ENCODE results near the gene KHDRBS2.

The KHDRBS2 gene

GRCh38 chr6:61682562-61682961 is 603.5 kb downstream of the KHDRBS2 start:
- no peak for DNase-seq (ENCODE audit: extremely low spot score)
- POLR2A ChIA-PET, result no interaction called here
- TF ChIP-seq L3MBTL2 (conservative IDR thresholded peaks at IDR 0.05), result no peak
- no peak for TF ChIP-seq TARDBP (IDR thresholded peaks at IDR 0.05)
- TF ChIP-seq ELF4 (IDR thresholded peaks at IDR 0.05), result no peak
- no peak for TF ChIP-seq HDGF (IDR thresholded peaks at IDR 0.05; ENCODE audit: borderline replicate concordance)
- no peak for TF ChIP-seq FOXM1 (IDR thresholded peaks at IDR 0.05; ENCODE audit: borderline replicate concordance)
- no peak for TF ChIP-seq NFRKB (IDR thresholded peaks at IDR 0.05)
- TF ChIP-seq SUZ12 (IDR thresholded peaks at IDR 0.05), result no peak
- CTCF ChIA-PET, result no interaction called here

- CTCF ChIA-PET, result no interaction called here
- TF ChIP-seq FOXA1 (IDR thresholded peaks at IDR 0.05) (no peak), CTBP1 (IDR thresholded peaks at IDR 0.05; ENCODE audit: borderline replicate concordance) (no peak), ARNT (IDR thresholded peaks at IDR 0.05) (no peak), ZNF384 (IDR thresholded peaks at IDR 0.05) (no peak), LEF1 (IDR thresholded peaks at IDR 0.05; ENCODE audit: borderline replicate concordance) (no peak), FOXK2 (IDR thresholded peaks at IDR 0.05) (no peak), ELF4 (IDR thresholded peaks at IDR 0.05) (no peak), SUZ12 (IDR thresholded peaks at IDR 0.05) (no peak), TARDBP (IDR thresholded peaks at IDR 0.05) (no peak), L3MBTL2 (conservative IDR thresholded peaks at IDR 0.05) (no peak), PKNOX1 (IDR thresholded peaks at IDR 0.05) (no peak), BHLHE40 (IDR thresholded peaks at IDR 0.05; ENCODE audit: borderline replicate concordance) (no peak), HDGF (IDR thresholded peaks at IDR 0.05; ENCODE audit: borderline replicate concordance) (no peak)
- DNase-seq (ENCODE audit: extremely low spot score), result no peak
- POLR2A ChIA-PET, result no interaction called here
Measured at GRCh38 chr6:61679625-61680024, 606.4 kb downstream of the KHDRBS2 start.

- TF ChIP-seq HDGF (IDR thresholded peaks at IDR 0.05; ENCODE audit: borderline replicate concordance) (no peak), L3MBTL2 (conservative IDR thresholded peaks at IDR 0.05) (no peak), FOXM1 (IDR thresholded peaks at IDR 0.05; ENCODE audit: borderline replicate concordance) (no peak)
- ChIA-PET CTCF (no interaction called here), POLR2A (no interaction called here)
- DNase-seq (ENCODE audit: extremely low spot score), result no peak
Measured at GRCh38 chr6:61675734-61676133, 610.3 kb downstream of the KHDRBS2 start.

- no peak for DNase-seq (ENCODE audit: extremely low spot score)
- ChIA-PET CTCF (no interaction called here), POLR2A (no interaction called here)
- TF ChIP-seq L3MBTL2 (conservative IDR thresholded peaks at IDR 0.05), result no peak
- TF ChIP-seq TARDBP (IDR thresholded peaks at IDR 0.05), result no peak
- no peak for TF ChIP-seq CTBP1 (IDR thresholded peaks at IDR 0.05; ENCODE audit: borderline replicate concordance)
- TF ChIP-seq BHLHE40 (IDR thresholded peaks at IDR 0.05; ENCODE audit: borderline replicate concordance), result no peak
- TF ChIP-seq ELF4 (IDR thresholded peaks at IDR 0.05), result no peak
- no peak for TF ChIP-seq LEF1 (IDR thresholded peaks at IDR 0.05; ENCODE audit: borderline replicate concordance)
- TF ChIP-seq HDGF (IDR thresholded peaks at IDR 0.05; ENCODE audit: borderline replicate concordance), result no peak
- no peak for TF ChIP-seq SUZ12 (IDR thresholded peaks at IDR 0.05)
- TF ChIP-seq FOXM1 (IDR thresholded peaks at IDR 0.05; ENCODE audit: borderline replicate concordance), result no peak
- TF ChIP-seq NFRKB (IDR thresholded peaks at IDR 0.05), result no peak
- TF ChIP-seq ARNT (IDR thresholded peaks at IDR 0.05), result no peak
- no peak for TF ChIP-seq ZNF384 (IDR thresholded peaks at IDR 0.05)
- no peak for TF ChIP-seq FOXA1 (IDR thresholded peaks at IDR 0.05)
Measured at GRCh38 chr6:61649845-61650244, 636.2 kb downstream of the KHDRBS2 start.

GRCh38 chr6:61640463-61640862 is 645.6 kb downstream of the KHDRBS2 start:
- no peak for DNase-seq (ENCODE audit: extremely low spot score)
- no peak for TF ChIP-seq SUZ12 (IDR thresholded peaks at IDR 0.05)
- no peak for TF ChIP-seq CTBP1 (IDR thresholded peaks at IDR 0.05; ENCODE audit: borderline replicate concordance)
- TF ChIP-seq LEF1 (IDR thresholded peaks at IDR 0.05; ENCODE audit: borderline replicate concordance), result no peak
- TF ChIP-seq BHLHE40 (IDR thresholded peaks at IDR 0.05; ENCODE audit: borderline replicate concordance), result no peak
- TF ChIP-seq L3MBTL2 (conservative IDR thresholded peaks at IDR 0.05), result no peak
- TF ChIP-seq PKNOX1 (IDR thresholded peaks at IDR 0.05), result no peak
- TF ChIP-seq FOXM1 (IDR thresholded peaks at IDR 0.05; ENCODE audit: borderline replicate concordance), result no peak
- no peak for TF ChIP-seq FOXK2 (IDR thresholded peaks at IDR 0.05)
- no peak for TF ChIP-seq SP1 (IDR thresholded peaks at IDR 0.05)
- TF ChIP-seq FOXA1 (IDR thresholded peaks at IDR 0.05), result no peak
- TF ChIP-seq ARNT (IDR thresholded peaks at IDR 0.05), result no peak
- no peak for TF ChIP-seq HDGF (IDR thresholded peaks at IDR 0.05; ENCODE audit: borderline replicate concordance)
- no peak for TF ChIP-seq TARDBP (IDR thresholded peaks at IDR 0.05)
- CTCF ChIA-PET, result no interaction called here
- POLR2A ChIA-PET, result no interaction called here
